ENCODE data around the gene FILIP1L.

FILIP1L gene

GRCh38 chr3:100150473-100150872 is 36.2 kb upstream of the FILIP1L start:
- H3K4me2 ChIP-seq (ENCODE audit: low read depth, low read length, poor library complexity, severe bottlenecking): no peak overlapping the region
- H3F3A ChIP-seq (ENCODE audit: insufficient read depth): no peaks in the 10 kb centered on the region
- no peak overlapping the region for H3K27ac ChIP-seq (ENCODE audit: low read depth, low read length)
- H3K36me3 ChIP-seq (ENCODE audit: low read length): peaks cover 5% of the 10 kb centered on the region
- no peaks in the 10 kb centered on the region for H4K20me1 ChIP-seq (ENCODE audit: low read depth, low read length)
- H3K9me2 ChIP-seq (replicated peaks; ENCODE audit: insufficient read depth, low read length): no peaks in the 10 kb centered on the region
- H3K9ac ChIP-seq (ENCODE audit: low read length): no peak overlapping the region
- no peak overlapping the region for H3K4me3 ChIP-seq (ENCODE audit: insufficient read depth, low read length, poor library complexity, severe bottlenecking)
- no peaks in the 10 kb centered on the region for H3K27me3 ChIP-seq (ENCODE audit: low read length)
- H3K79me2 ChIP-seq (ENCODE audit: insufficient read depth, low read length): no peaks in the 10 kb centered on the region
- H2AFZ ChIP-seq (ENCODE audit: low read depth, low read length, severe bottlenecking): no peak overlapping the region
- no peak for TF ChIP-seq EZH2phosphoT487 (conservative IDR thresholded peaks at IDR 0.05; ENCODE audit: low read length)
- TF ChIP-seq, protein P1, sequence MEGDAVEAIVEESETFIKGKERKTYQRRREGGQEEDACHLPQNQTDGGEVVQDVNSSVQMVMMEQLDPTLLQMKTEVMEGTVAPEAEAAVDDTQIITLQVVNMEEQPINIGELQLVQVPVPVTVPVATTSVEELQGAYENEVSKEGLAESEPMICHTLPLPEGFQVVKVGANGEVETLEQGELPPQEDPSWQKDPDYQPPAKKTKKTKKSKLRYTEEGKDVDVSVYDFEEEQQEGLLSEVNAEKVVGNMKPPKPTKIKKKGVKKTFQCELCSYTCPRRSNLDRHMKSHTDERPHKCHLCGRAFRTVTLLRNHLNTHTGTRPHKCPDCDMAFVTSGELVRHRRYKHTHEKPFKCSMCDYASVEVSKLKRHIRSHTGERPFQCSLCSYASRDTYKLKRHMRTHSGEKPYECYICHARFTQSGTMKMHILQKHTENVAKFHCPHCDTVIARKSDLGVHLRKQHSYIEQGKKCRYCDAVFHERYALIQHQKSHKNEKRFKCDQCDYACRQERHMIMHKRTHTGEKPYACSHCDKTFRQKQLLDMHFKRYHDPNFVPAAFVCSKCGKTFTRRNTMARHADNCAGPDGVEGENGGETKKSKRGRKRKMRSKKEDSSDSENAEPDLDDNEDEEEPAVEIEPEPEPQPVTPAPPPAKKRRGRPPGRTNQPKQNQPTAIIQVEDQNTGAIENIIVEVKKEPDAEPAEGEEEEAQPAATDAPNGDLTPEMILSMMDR (IDR thresholded peaks at IDR 0.05; ENCODE audit: insufficient read depth, low read length, poor library complexity, severe bottlenecking): no peak
- H3K9me3 ChIP-seq (ENCODE audit: insufficient read depth, low read length): peaks cover 5% of the 10 kb centered on the region; the same call in 1 of the 2 replicates

- Histone ChIP-seq H3K9me3 (ENCODE audit: insufficient read depth, low read length) (no peaks in the 10 kb centered on the region), H3K9me2 (replicated peaks; ENCODE audit: insufficient read depth, low read length) (no peaks in the 10 kb centered on the region), H3K9ac (ENCODE audit: low read length) (no peak overlapping the region), H2AFZ (ENCODE audit: low read depth, low read length, severe bottlenecking) (no peak overlapping the region), H3K79me2 (ENCODE audit: insufficient read depth, low read length) (no peaks in the 10 kb centered on the region), H3K27ac (ENCODE audit: low read depth, low read length) (no peak overlapping the region), H3K36me3 (ENCODE audit: low read length) (no peaks in the 10 kb centered on the region), H3K27me3 (ENCODE audit: low read length) (no peaks in the 10 kb centered on the region), H3F3A (ENCODE audit: insufficient read depth) (no peaks in the 10 kb centered on the region), H3K4me3 (ENCODE audit: insufficient read depth, low read length, poor library complexity, severe bottlenecking) (no peak overlapping the region), H3K4me2 (ENCODE audit: low read depth, low read length, poor library complexity, severe bottlenecking) (no peak overlapping the region), H4K20me1 (ENCODE audit: low read depth, low read length) (no peaks in the 10 kb centered on the region)
- TF ChIP-seq EZH2phosphoT487 (conservative IDR thresholded peaks at IDR 0.05; ENCODE audit: low read length): no peak
- TF ChIP-seq, protein P1 (IDR thresholded peaks at IDR 0.05; ENCODE audit: insufficient read depth, low read length, poor library complexity, severe bottlenecking): no peak
Measured at GRCh38 chr3:100149713-100150415, 35.6 kb upstream of the FILIP1L start.

- TF ChIP-seq, protein P1 (IDR thresholded peaks at IDR 0.05; ENCODE audit: insufficient read depth, low read length, poor library complexity, severe bottlenecking): no peak
- TF ChIP-seq EZH2phosphoT487 (conservative IDR thresholded peaks at IDR 0.05; ENCODE audit: low read length): no peak
Measured at GRCh38 chr3:100149130-100149529, 34.8 kb upstream of the FILIP1L start.

More at GRCh38 chr3:100149130-100149529, 34.8 kb upstream of the FILIP1L start:
- Histone ChIP-seq H3K4me2 (ENCODE audit: low read depth, low read length, poor library complexity, severe bottlenecking) (no peak overlapping the region), H3K36me3 (ENCODE audit: low read length) (no peaks in the 10 kb centered on the region), H3K9me2 (replicated peaks; ENCODE audit: insufficient read depth, low read length) (no peaks in the 10 kb centered on the region), H3K27ac (ENCODE audit: low read depth, low read length) (no peak overlapping the region), H3K9ac (ENCODE audit: low read length) (no peak overlapping the region), H4K20me1 (ENCODE audit: low read depth, low read length) (no peaks in the 10 kb centered on the region), H3K4me3 (ENCODE audit: insufficient read depth, low read length, poor library complexity, severe bottlenecking) (no peak overlapping the region), H2AFZ (ENCODE audit: low read depth, low read length, severe bottlenecking) (no peak overlapping the region), H3F3A (ENCODE audit: insufficient read depth) (no peaks in the 10 kb centered on the region), H3K9me3 (ENCODE audit: insufficient read depth, low read length) (no peaks in the 10 kb centered on the region), H3K79me2 (ENCODE audit: insufficient read depth, low read length) (no peaks in the 10 kb centered on the region), H3K27me3 (ENCODE audit: low read length) (no peaks in the 10 kb centered on the region)
